OCI-LY1 (cell line): Measurements from ENCODE around the gene TRPC4.

Source experiments
- CTCF ChIP-seq: fragments of 200-600 bp; sonication (generic), shearing (Covaris generic); IDR thresholded peaks from 2 replicates; pipeline ENCODE4 v1.5.1; 2017; ENCODE audit warnings: mild to moderate bottlenecking, antibody characterized with exemption, low read length, moderate library complexity, mixed read lengths
- EZH2 ChIP-seq: fragments of 200-600 bp; sonication (generic), shearing (Covaris generic); IDR thresholded peaks from 2 replicates; pipeline ENCODE4 v1.8.0; 2017; ENCODE audit warnings: borderline replicate concordance, mixed run types, mild to moderate bottlenecking, antibody characterized with exemption, low read length, moderate library complexity, mixed read lengths

GRCh38 chr13:37906880-37907279 is 37.3 kb upstream of the TRPC4 start:
- TF ChIP-seq CTCF (no peak), EZH2 (no peak)
